GM12875 (cell line): Measurements from ENCODE around the gene ZBTB14.

Experiments used
- H3K4me3 ChIP-seq: one replicate; pipeline ENCODE4 v1.5.1; 2011; ENCODE audit warnings: low read depth, low read length, control low read depth
- CTCF ChIP-seq: IDR thresholded peaks from 2 replicates; pipeline ENCODE4 v1.5.1; 2011; ENCODE audit warnings: low read depth, mild to moderate bottlenecking, control low read depth, inconsistent platforms, low read length, moderate library complexity, borderline replicate concordance; ENCODE audit not compliant: insufficient read depth

ZBTB14 gene

GRCh38 chr18:5275872-5276271, 19.7 kb downstream of the ZBTB14 start:
- no peak for TF ChIP-seq CTCF
- no peak overlapping the region for H3K4me3 ChIP-seq

- no peak overlapping the region for H3K4me3 ChIP-seq
- TF ChIP-seq CTCF = no peak
These were observed 26.7 kb downstream of the ZBTB14 start for GRCh38 chr18:5268874-5269273.

- no peak overlapping the region for H3K4me3 ChIP-seq
- TF ChIP-seq CTCF = no peak
These were observed 28.8 kb downstream of the ZBTB14 start for GRCh38 chr18:5266721-5267120.

GRCh38 chr18:5253910-5254309, 41.6 kb downstream of the ZBTB14 start:
- no peak overlapping the region for H3K4me3 ChIP-seq
- TF ChIP-seq CTCF = no peak

GRCh38 chr18:5251117-5251516, 44.4 kb downstream of the ZBTB14 start:
- H3K4me3 ChIP-seq = no peak overlapping the region
- TF ChIP-seq CTCF = no peak

GRCh38 chr18:5250603-5251002, 44.9 kb downstream of the ZBTB14 start:
- no peak overlapping the region for H3K4me3 ChIP-seq
- TF ChIP-seq CTCF = no peak

- TF ChIP-seq CTCF = no peak
- no peak overlapping the region for H3K4me3 ChIP-seq
These were observed 50.6 kb downstream of the ZBTB14 start for GRCh38 chr18:5244941-5245340.
